AG08396 (cell line): ENCODE data around the gene TMEM273.

Experiments used
- DNase-seq: peaks from one replicate; pipeline ENCODE4 v3.0.0; 2012; ENCODE audit warnings: low spot score, mixed read lengths

The TMEM273 gene

DNA sequence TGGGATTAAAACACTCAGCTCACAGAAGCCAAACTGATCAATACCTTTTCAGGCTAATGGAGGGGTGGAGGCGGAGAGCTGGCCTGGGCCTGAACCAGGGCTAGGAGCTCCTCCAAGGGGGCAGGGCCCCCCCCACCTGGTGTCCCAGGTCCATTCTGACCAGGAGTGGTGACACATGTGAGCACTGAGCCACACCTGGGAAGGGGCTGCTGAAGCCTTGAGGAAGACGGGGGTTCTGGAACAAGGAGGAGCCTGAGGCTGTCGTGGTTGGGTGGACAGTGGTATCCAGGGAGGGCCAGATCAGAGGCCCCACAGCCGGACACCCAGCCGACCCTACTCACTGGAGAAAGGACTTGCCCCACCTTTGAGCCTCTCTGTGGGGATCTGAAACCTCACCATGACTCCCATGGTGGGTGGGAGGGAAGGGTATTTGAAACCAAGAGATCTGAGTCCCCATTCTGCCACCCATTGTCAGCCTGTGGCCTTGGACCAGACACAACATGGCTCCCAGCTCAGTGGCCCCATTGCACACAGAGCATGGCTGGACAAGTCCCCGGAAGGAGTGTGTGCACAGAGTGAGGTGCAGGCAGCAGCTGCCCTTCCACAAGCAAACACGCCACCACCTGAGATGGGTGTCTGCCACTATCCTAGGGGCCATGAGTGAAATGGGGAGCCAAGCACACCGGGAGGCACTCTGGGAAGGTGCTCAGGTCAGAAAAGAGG, 12.4 kb downstream of the TMEM273 start:
- DNase-seq, result no peak

DNA sequence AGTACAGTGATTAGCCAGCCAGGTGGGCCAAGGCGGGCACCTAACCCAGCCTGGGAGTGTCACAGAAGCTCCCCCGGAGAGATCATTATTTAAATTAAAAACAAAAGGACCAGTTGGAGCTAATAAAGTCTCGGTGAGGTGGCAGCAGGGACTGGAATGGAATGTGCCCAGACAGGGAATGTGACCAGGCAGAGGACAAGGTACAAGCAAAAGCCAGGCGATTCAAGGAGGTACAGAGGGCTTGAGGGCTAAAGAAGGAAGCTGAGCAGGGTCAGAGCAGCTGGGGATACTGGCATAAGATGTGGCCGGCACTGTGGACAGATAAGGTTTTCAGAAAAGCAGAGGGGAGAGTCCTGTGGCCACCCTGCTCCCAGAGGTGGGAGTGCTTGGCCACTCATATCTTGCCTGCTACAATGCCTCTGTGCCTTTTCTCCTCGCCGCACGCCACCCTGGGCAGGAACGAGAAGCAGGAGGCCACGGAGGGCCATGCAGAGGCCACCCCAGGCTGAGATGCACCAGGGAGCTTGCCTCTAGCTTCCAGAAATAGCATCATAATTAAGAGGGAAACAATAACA, 13.2 kb downstream of the TMEM273 start:
- no peak for DNase-seq

DNA sequence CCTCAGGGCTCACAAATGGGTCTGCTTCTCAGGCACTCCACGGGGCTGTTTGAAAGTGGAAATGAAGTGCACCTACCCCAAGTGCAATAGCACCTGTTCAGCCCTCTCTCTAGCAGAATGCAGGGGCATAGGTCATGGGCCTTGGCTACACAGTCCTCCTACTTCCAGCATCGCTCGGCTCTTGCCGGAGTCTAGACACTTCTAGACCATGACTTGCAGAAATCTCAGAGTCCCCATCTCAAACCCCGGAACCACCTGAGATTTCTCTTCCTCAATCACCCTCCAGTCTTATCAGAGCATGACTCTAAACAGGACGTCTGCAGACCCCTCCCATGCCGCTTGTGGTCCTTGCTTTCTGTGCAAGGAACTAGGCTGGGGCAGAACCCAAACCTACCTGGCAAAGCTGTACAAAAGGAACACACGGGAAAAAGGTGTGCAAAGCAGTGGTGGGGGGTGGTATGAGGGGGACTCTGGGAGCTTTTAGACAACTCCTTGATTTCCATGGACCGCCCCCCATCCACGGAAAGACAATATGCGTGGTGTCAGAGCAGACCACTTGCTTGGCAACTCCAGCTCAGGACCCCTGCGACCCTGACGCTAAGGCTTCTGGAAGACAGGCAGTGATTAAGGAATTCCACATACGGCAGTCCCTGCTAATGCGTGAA, 13.8 kb downstream of the TMEM273 start:
- DNase-seq, result no peak

DNA sequence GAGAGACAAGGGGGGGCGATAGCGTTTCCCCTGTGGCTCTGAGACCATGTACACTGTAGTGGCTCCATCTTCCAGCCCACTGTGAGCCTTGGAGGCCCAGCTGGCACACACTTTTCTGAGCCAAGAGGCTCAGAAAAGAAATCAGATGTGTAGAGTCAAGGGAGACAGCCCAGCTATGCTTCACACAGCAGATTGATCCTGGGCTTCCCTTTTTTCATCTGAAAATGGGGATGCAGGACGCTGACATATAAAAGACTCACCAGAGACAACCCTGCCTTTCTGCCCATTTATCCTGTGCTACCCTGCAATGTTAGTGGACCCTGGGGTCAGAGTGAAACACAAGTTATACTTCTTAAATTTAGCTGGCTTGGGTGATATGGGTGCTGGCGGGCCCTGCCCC, 14.3 kb downstream of the TMEM273 start:
- no peak for DNase-seq

DNA sequence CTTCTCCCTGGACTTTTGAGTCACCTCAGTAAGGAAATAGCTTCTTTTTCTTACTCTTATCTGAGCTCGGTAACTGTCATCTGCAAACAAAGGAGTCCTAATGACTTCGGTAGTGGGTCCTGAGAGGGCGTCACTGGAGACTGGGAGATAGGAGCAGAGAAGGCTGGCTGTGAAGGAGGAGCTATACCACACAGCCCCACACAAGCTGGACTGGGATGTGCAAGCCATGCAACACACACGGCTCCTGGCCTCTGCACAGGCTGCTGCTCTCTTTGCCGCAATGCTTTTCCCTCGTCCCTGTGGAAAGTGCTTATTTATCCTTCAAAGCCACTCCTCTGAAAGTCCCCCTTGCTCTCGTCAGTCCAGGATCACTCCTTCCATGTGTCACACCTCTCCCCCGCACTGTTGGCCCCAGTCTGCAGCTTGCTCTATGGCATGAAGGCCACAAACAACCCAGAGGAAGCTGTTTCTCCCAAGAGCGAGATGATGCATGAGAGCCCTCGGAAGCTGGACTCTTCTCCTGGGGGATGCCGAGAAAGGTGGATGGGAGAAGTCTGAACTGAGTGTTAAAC, 14.9 kb downstream of the TMEM273 start:
- no peak for DNase-seq

DNA sequence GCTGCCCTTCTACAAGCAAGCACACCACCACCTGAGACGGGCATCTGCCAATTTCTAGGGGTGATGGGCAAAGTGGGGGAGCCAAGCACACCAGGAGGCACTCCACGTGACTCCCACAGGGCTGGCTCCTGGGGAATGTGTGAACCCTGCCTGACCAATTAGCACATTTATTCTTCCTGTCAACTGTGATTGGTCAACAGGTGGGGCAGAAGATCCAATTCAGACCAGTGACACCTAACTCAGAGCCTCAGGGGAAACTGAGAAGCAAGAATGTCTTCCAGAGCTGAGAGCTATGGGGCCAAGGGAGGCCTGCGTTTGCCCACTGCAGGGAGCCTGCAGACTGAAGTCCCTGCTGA, 15.4 kb downstream of the TMEM273 start:
- DNase-seq, result no peak

DNA sequence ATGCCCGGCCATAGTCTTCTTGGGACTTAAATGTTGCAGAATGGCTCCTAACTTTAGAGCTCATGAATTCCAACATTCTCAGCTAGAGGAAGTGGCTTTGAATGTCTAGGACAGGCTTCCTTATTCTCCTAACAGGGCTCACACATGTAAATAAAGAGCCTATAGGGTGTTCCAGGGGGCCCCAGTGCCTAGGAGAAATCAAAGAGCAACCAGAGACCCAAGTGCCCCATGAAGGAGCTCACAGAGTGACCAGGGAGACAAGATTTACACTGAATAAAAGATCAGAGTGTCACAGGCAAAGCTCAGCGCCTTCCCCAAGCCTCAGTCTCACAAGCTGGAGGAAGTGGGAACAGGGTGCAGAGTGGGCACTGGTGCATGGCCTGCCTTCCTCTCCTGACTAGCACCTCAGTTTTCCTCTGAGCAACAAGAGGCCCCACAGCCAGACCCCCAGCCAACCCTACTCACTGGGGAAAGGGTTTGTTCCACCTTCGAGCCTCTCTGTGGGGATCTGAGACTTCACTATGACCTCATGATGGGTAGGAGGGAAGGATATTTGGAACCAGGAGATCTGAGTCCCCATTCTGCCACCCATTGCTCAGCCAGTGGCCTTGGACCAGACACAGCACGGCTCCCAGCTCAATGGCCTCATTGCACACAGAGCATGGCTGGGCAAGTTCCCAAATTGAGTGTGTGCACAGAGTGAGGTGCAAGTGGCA, 16.0 kb downstream of the TMEM273 start:
- DNase-seq, result no peak

DNA sequence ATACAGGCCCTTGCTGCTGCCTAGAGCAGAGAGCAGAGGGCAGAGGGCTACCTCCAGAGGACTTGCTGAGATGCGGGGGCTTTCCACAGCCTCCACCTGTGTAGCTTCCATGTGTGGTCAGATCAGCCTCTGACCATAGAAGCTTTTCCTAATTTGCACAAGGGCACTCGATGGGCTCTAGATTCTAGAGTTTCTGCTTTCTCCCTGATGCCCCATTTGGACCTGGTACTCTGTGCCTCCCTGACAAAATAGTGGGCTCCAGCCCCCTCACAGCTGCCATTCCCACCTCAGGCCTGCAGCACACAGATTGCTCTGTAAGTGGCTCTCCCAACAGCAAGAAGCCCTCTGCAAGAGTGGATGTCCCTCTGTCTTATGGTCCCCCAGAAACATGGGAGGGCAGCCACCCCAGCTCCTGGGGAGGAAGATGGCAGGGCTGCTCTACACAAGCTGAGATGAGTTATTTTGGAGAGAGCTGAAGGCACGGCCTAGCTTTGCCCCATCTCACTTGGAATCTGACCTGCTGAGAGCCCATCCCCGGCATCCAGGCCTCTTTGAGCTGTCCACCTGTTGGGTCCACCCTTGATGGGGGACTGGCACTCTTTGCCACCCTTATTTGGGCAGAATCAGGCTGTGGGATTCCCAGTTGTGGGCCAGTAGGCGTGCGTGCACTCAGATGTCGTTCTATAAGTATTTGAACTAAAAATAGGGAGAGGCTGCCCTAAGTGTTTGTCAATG, 16.7 kb downstream of the TMEM273 start:
- DNase-seq, result no peak

DNA sequence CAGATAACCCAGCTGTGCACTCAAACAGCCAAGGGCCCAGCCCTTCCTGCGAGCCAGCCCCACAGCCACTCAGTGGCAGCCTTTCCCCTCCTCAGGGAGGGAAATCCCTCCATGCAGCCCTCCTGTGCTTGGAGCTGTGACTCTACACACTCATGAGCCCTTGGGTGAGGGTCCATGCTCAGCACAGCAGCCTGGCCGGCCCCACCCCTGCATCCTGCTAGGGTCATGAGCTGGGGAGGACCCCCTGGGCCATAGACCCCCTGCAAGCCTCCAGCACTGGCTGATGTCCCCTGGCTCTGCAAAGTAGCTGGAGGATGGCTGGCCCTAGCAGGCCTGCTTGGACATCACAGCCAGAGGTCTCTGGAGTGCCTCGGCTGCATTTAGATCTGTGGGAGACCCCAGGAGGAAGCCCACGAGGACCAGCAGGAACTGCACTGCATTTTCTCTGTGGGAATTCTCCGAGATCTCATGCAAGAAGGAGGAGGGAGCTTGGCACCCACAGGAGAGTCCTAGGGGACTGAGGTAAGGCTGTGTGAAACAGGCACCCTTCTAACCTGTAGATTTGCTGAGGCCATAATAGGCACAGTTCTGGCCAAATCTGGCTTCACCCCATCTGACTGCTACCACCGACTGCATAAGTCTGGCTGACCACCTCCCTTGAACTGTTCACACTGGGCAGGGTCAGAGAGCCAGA, 17.4 kb downstream of the TMEM273 start:
- DNase-seq, result no peak

DNA sequence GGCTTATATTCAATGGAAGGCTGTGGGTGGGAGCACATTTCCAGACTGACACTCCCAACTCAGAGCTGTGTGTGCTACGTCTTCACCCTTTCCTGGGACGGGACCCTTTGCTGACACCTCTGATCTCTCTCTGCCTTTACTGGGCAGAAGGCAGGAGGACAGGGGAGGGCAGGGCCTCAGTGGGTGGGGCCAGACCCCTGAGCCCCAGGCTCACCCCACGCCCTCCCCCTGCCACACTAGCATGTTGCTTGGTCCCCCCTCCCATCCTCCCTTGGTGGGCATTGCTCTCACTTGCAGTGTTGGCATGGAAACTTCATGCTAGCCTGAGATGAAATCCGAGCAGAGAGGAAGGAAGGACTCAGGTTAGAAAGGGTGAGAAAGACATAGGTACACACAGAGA, 18.4 kb downstream of the TMEM273 start:
- DNase-seq, result no peak

DNA sequence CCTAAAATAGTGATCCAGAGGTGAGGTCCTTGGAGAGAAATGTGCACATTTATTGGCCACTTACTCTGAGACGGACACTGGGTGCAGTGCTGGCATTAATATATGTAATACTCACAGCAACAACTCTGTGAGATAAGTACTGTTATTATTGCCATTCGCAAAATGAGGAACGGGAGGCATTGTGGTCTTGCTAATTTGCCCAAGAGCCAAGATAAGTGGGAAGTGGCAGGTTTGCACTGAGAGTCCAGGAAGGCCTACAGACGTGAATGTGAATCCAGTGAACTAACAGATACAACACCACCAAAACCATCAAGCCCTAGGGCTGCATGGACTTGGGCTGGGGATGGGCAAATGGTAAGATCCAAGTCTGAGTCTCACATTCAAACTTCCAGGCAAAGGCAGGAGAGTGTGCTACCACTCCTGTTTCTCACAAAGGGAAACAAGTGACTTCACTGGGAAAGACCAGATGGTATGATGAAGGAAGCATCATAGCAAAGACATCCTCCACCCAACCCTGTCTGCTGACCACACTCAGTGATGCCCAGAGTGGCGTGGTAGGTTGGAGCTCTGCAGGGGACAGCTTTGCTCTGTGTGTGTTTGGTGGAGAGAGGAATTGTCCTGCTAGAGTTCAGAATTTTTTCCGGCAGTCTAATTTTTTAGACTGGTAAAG, 19.2 kb downstream of the TMEM273 start:
- DNase-seq, result no peak

DNA sequence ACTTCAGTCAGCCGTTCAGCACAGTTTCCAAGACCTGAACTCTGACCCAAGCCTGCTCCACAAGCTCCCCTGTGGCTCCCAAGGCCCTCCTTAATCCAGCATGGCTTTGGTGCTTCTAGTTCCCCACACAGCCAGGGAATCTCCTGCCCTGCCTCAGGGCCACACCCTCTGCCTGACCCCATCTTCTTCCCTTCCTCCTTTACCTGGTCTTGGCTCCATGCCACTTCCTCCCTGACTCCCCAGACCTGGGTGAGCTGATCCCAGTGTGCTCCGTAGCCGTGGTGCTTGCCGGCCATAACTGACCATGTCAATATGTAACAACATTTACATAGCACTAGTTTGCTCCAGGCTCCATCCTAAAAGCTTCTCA, 20.0 kb downstream of the TMEM273 start:
- DNase-seq, result no peak

DNA sequence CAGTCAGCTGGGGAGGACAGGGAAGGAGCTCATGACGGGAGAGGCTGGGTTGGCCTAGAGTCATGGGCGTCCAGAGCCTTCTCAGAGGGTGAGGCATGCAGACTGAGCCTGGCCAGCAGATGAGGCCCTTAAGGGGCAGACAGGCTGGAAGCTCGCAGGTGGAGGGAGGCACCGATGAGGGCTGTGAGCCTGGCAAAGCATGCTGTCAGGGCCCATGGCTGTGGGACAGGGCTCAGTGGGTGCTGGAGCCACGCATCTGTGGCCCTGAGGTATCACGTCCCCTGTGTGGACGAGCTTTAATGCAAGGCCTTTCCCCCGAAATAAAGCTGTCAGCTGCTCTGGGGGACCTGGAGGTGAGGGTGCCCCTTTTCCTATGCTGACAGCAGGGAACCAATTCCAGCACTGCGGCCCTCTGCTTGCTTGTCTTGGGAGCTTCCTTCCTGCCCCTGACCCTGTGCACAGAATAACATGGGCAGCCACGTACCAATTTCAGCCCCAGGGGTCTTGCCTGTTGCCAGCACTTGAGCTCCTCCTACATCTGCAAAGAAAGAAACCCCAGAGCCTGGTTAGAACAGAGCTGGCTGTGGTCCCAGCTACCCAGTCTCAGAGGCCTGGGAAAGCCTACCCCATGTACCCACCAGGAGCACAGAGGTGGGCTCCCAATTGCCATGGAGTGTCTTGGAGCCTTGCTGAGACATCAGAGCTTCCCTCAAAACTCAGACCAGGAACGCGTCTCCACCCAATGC, 20.6 kb downstream of the TMEM273 start:
- no peak for DNase-seq

DNA sequence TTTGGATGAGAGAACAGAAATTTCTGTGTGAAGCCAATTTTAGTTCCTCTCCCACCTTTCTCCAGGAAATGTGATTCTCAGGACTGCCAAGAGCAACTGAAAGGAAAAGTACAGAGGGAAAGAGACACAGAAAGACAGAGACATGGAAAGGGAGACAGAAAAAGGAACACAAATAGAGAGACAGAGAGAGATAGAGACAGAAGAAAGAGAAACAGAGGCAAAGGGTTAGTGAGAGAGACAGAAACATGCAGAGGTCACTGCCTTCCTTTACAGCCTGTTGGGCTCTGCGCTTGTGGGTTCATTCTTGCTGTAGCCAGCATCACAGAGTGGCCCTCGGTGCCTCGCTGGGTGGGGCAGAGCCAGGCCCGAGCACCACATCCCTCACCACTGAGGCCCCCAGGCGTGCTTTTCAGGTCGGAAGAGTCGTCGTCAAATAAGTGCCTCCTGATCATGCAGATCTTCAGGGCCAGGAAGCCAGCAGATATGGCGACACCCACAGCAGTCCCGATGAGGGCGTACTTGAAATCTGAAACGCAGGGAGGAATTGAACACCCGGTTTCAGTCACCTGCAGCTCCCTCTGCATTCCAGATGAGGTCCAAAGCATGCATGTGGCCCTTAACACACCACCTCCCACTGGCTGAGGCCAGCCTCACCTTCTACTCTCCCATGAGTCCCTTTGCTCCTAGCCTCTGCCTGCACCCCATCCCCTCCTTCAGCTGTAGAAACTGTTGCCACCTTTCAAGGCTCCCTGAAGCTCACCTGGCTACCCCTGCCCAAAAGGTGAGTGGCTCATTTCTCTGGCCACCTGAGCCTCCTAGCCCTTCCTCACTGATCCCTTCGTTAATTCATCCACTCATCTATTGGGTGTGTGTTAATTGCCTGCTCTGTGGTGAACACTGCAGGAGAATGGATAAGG, 21.4 kb downstream of the TMEM273 start:
- no peak for DNase-seq

DNA sequence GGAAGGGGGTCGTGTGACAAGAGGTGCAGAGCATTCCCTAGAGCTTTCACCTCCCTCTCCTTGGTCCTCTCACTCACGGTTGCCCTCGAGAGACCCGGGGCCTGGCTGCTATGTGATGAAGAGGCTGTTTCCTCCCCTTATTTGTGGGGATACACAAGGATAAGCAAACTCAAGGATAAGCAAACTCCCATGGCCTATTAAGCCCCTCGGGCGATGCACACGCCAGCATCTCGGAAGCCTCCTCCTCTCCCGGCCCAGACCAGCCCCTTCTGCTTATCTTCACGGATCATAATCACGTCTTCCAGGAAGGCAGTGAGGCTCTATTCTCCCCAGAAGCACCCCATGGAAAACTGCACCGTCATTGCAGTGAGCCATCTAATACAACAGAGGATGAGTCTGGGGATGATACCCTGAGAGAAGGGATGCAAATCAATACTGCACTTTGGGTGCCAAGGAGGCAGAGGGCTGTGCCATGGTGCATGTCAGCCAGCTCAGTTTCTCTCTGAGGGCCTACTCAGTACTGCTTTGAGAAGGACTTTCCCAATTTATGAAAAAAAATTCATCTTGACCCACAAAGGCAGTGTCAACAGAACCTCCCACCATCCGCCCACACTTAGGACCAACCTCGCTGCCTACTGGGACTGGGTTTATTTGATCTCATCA, 22.2 kb downstream of the TMEM273 start:
- no peak for DNase-seq

DNA sequence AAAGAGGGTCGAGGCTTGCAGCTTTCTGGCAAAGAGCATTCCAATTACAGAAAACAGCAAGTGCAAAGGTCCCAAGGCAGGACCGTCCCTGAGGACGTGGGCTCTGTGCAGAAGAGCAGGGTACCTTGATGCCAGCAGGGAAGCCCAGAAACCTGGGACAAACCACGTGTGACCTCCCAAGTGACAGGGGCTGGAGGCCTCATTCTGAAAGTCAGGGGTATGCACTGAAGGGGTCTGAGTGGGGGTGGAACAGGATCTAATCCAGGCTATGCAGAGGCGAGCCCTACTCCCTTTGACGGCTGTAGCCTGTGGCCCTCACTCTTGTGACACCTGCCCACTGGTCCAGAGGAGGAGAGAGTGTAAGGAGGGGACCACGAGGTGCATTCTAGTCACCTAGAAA, 22.9 kb downstream of the TMEM273 start:
- DNase-seq, result no peak

DNA sequence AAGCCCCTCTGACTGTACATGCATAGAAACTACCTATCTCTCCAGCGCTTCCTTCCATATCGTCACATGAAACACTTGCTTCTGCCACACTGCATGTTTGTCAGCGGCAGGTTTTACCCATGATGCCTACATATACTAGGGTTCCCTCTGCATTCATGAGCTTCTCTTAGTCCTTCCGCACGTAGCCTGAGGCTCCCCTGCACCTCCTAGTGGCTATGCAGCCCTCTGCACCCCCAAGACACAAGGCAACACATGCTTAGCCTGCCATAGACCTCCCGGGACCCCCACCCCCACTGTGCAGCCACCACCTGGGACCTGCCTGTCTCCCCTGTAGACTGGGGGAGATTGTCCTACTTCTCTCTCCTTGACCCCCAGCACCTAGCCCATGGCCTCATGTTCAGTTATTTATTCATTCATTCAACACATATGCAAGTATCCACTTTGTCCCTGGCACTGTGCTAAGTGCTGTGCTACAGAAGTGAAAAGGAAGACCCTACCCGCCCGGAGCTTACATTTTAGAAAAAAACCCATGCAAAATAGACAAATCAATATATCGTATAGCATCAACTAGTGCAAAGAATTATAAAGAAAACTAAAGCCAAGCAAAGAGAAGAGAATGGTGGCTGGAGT, 23.5 kb downstream of the TMEM273 start:
- peak; percentile 34 for DNase-seq

DNA sequence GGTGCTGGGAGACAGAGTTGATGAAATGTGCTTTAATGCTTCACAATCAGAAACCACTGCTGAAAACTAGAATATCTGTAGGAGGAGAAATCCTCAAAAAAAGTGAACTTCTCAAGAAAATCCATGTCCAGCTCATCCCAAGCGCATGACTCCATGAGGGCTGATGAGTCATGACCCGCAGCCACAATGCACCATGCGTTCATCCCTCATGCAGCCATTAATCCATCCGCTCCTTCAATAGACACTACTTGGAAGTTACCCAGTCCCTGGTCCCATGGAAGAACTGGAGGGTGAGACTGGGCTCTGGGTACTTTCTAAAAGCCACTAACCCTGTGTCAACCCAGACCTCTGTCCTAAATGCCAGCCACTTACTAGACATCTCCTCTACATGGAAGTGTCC, 24.4 kb downstream of the TMEM273 start:
- DNase-seq, result peak; percentile 45
